Smooth muscle cell (in vitro differentiated cells): ENCODE measurements around the gene STRIT1. TPM values are rescaled to one million over a fixed set of nuclear protein-coding genes. Genes with fewer than 3 reads are reported as not detected.

Experiments used
- DNase-seq: peaks from one replicate; lab custom pipeline; 2025; ENCODE audit not compliant: unreplicated experiment; lab: John Stamatoyannopoulos, UW
- H2AFZ ChIP-seq: fragments of 200-600 bp; sonication (generic); 2 replicates; pipeline ENCODE4 v1.6.0; 2016; ENCODE audit warnings: antibody characterized with exemption, low read depth, mild to moderate bottlenecking
- H3F3A ChIP-seq: fragments of 200-600 bp; sonication (generic); 2 replicates; pipeline ENCODE4 v1.6.0; 2017; ENCODE audit warnings: antibody characterized with exemption, low read depth
- H3K27ac ChIP-seq: fragments of 200-600 bp; sonication (generic); 2 replicates; pipeline ENCODE4 v1.5.1; 2016; ENCODE audit warnings: low read depth, mild to moderate bottlenecking
- H3K27me3 ChIP-seq: fragments of 200-600 bp; sonication (generic); 2 replicates; pipeline ENCODE4 v1.6.1; 2016; ENCODE audit warnings: low read depth, mild to moderate bottlenecking
- H3K36me3 ChIP-seq: fragments of 200-600 bp; sonication (generic); 2 replicates; pipeline ENCODE4 v1.5.1; 2016; ENCODE audit warnings: low read depth
- H3K4me1 ChIP-seq: fragments of 200-600 bp; sonication (generic); 2 replicates; pipeline ENCODE4 v1.5.1; 2016; ENCODE audit warnings: low read depth
- H3K4me2 ChIP-seq: fragments of 200-600 bp; sonication (generic); 2 replicates; pipeline ENCODE4 v1.6.0; 2016; ENCODE audit warnings: mild to moderate bottlenecking
- H3K4me3 ChIP-seq: fragments of 200-600 bp; sonication (generic); 2 replicates; pipeline ENCODE4 v1.5.1; 2016; ENCODE audit warnings: mild to moderate bottlenecking
- H3K79me2 ChIP-seq: fragments of 200-600 bp; sonication (generic); 2 replicates; pipeline ENCODE4 v1.6.0; 2016; ENCODE audit warnings: low read depth, mild to moderate bottlenecking
- H3K9ac ChIP-seq: fragments of 200-600 bp; sonication (generic); 2 replicates; pipeline ENCODE4 v1.6.0; 2016; ENCODE audit warnings: low read depth
- H3K9me3 ChIP-seq: fragments of 200-600 bp; sonication (generic); replicated peaks from 2 replicates; pipeline ENCODE4 v1.5.1; 2016; ENCODE audit warnings: low read depth
- H4K20me1 ChIP-seq: fragments of 200-600 bp; sonication (generic); 2 replicates; pipeline ENCODE4 v1.6.0; 2016; ENCODE audit warnings: low read depth
- CTCF ChIP-seq: fragments of 200-600 bp; sonication (generic); IDR thresholded peaks from 2 replicates; pipeline ENCODE4 v1.5.1; 2017; ENCODE audit warnings: borderline replicate concordance, mild to moderate bottlenecking, antibody characterized with exemption; ENCODE audit not compliant: insufficient read depth, poor library complexity, severe bottlenecking
- WGBS: methylation state at CpG from one replicate; pipeline ENCODE4 v1.1.7; 2016; ENCODE audit warnings: low lambda C conversion rate; 5-methylcytosine and 5-hydroxymethylcytosine counted together
- polyA plus RNA-seq: library from polyadenylated mRNA; unstranded; fragments of >200 nt; fragmentation: Nextera tagmentation; extraction: Ambion mirVana; gene quantifications from 2 replicates; pipeline ENCODE4 v1.2.1, GENCODE V29; 2016
- total RNA-seq: library from RNA; depleted of rRNA; stranded (reverse); fragments of >200 nt; gene quantifications from 2 replicates; pipeline ENCODE4 v1.2.3, GENCODE V29; 2014

The STRIT1 gene
- not detected in 2 replicates for total RNA-seq
- not detected in 2 replicates for polyA plus RNA-seq

GRCh38 chr3:155293516-155293915 lies at the start of gene STRIT1:
Gene STRIT1 (minus strand): TSS chr3:155293683.
- no peak for DNase-seq
- no peaks in the 10 kb centered on the region for H3K4me1 ChIP-seq
- H3K36me3 ChIP-seq: no peaks in the 10 kb centered on the region
- peaks cover 6% of the 10 kb centered on the region for H3K9me3 ChIP-seq
- H2AFZ ChIP-seq: no peak within 1 kb of the TSS
- H3K79me2 ChIP-seq: no peaks in the 10 kb centered on the region
- H3F3A ChIP-seq: no peaks in the 10 kb centered on the region
- H3K4me3 ChIP-seq: no peak within 1 kb of the TSS
- H3K27ac ChIP-seq: no peak within 1 kb of the TSS
- H4K20me1 ChIP-seq: no peaks in the 10 kb centered on the region
- H3K4me2 ChIP-seq: no peak within 1 kb of the TSS
- TF ChIP-seq CTCF: no peak
- WGBS: 65% methylated on average over 6 of the region's 6 CpGs
- H3K9ac ChIP-seq: no peak within 1 kb of the TSS
- no peaks in the 10 kb centered on the region for H3K27me3 ChIP-seq

GRCh38 chr3:155342344-155342743 lies 48.9 kb upstream of the STRIT1 start:
- no peak for DNase-seq
- H3K27me3 ChIP-seq: no peaks in the 10 kb centered on the region
- H3K79me2 ChIP-seq: no peaks in the 10 kb centered on the region
- 78% methylated on average over 3 of the region's 3 CpGs for WGBS
- no peak overlapping the region for H3K27ac ChIP-seq
- H3K4me2 ChIP-seq: no peak overlapping the region
- no peaks in the 10 kb centered on the region for H3K36me3 ChIP-seq
- no peak overlapping the region for H2AFZ ChIP-seq
- no peaks in the 10 kb centered on the region for H4K20me1 ChIP-seq
- peaks cover 7% of the 10 kb centered on the region for H3K4me1 ChIP-seq
- no peak for TF ChIP-seq CTCF
- H3K4me3 ChIP-seq: no peak overlapping the region
- no peaks in the 10 kb centered on the region for H3K9me3 ChIP-seq
- H3F3A ChIP-seq: no peaks in the 10 kb centered on the region
- H3K9ac ChIP-seq: no peak overlapping the region

GRCh38 chr3:155339052-155339451 lies 45.6 kb upstream of the STRIT1 start:
- TF ChIP-seq CTCF: no peak
- H3K4me2 ChIP-seq: no peak overlapping the region
- no peaks in the 10 kb centered on the region for H3K9me3 ChIP-seq
- H3K4me3 ChIP-seq: no peak overlapping the region
- H2AFZ ChIP-seq: no peak overlapping the region
- H3K36me3 ChIP-seq: no peaks in the 10 kb centered on the region
- no peaks in the 10 kb centered on the region for H3K79me2 ChIP-seq
- no peaks in the 10 kb centered on the region for H3K27me3 ChIP-seq
- peaks cover 7% of the 10 kb centered on the region for H3K4me1 ChIP-seq
- DNase-seq: no peak
- H3K27ac ChIP-seq: no peak overlapping the region
- no peaks in the 10 kb centered on the region for H3F3A ChIP-seq
- H4K20me1 ChIP-seq: no peaks in the 10 kb centered on the region
- no peak overlapping the region for H3K9ac ChIP-seq

- Histone ChIP-seq H3K9ac (no peak overlapping the region), H3K27me3 (no peaks in the 10 kb centered on the region), H3K4me1 (no peaks in the 10 kb centered on the region), H3F3A (no peaks in the 10 kb centered on the region), H3K4me3 (no peak overlapping the region), H3K36me3 (no peaks in the 10 kb centered on the region), H3K4me2 (no peak overlapping the region), H3K9me3 (no peaks in the 10 kb centered on the region), H4K20me1 (no peaks in the 10 kb centered on the region), H3K27ac (no peak overlapping the region), H3K79me2 (no peaks in the 10 kb centered on the region), H2AFZ (no peak overlapping the region)
- DNase-seq: no peak
- 90% methylated on average over 3 of the region's 3 CpGs for WGBS
- TF ChIP-seq CTCF: no peak
Observed at GRCh38 chr3:155335724-155336354, 42.4 kb upstream of the STRIT1 start.
